ENCODE measurements around the gene CLIP4.

The CLIP4 gene

GRCh38 chr2:29115797-29116781 lies 874 bp downstream of the CLIP4 start:
- H3K4me3 ChIP-seq (ENCODE audit: extremely low read depth, insufficient read depth, low read length, poor library complexity, severe bottlenecking): peak overlapping the region; percentile 37
- no peaks in the 10 kb centered on the region for H3K36me3 ChIP-seq (ENCODE audit: control insufficient read depth, insufficient read depth, low read length)
- no peak overlapping the region for H3K27ac ChIP-seq (ENCODE audit: low read depth, low read length, severe bottlenecking)
- 27 to 32% methylated on average over 43 to 49 of the region's 53 CpGs for WGBS, 2 experiments (ENCODE audit: insufficient coverage in 2 of 2)
- no peaks in the 10 kb centered on the region for H3K9me3 ChIP-seq (ENCODE audit: control insufficient read depth, low read length)
- H3K4me1 ChIP-seq (ENCODE audit: control insufficient read depth, insufficient read depth, low read length, poor library complexity, severe bottlenecking): peaks cover 6% of the 10 kb centered on the region

- H3K27ac ChIP-seq (ENCODE audit: low read depth, low read length, severe bottlenecking): no peak overlapping the region
- WGBS, 2 experiments (ENCODE audit: insufficient coverage in 2 of 2): 92 to 100% methylated on average over 1 of the region's 2 CpGs
These were observed 2.6 kb downstream of the CLIP4 start for GRCh38 chr2:29117636-29118303.

GRCh38 chr2:29119211-29119610 lies 4.0 kb downstream of the CLIP4 start:
- Histone ChIP-seq H3K4me1 (ENCODE audit: control insufficient read depth, insufficient read depth, low read length, poor library complexity, severe bottlenecking) (peaks cover 9% of the 10 kb centered on the region), H3K4me3 (ENCODE audit: extremely low read depth, insufficient read depth, low read length, poor library complexity, severe bottlenecking) (no peak overlapping the region), H3K27ac (ENCODE audit: low read depth, low read length, severe bottlenecking) (no peak overlapping the region), H3K36me3 (ENCODE audit: control insufficient read depth, insufficient read depth, low read length) (no peaks in the 10 kb centered on the region), H3K9me3 (ENCODE audit: control insufficient read depth, low read length) (no peaks in the 10 kb centered on the region)
- WGBS, 2 experiments (ENCODE audit: insufficient coverage in 2 of 2): 80% methylated on average over 1 of the region's 4 CpGs; no CpG with 5 or more reads in 1 of the 2 experiments

More at GRCh38 chr2:29117636-29118303, 2.6 kb downstream of the CLIP4 start:
- H3K36me3 ChIP-seq (ENCODE audit: control insufficient read depth, insufficient read depth, low read length): no peaks in the 10 kb centered on the region
- H3K4me3 ChIP-seq (ENCODE audit: extremely low read depth, insufficient read depth, low read length, poor library complexity, severe bottlenecking): no peak overlapping the region
- no peaks in the 10 kb centered on the region for H3K9me3 ChIP-seq (ENCODE audit: control insufficient read depth, low read length)
- peaks cover 6% of the 10 kb centered on the region for H3K4me1 ChIP-seq (ENCODE audit: control insufficient read depth, insufficient read depth, low read length, poor library complexity, severe bottlenecking)

- peaks cover 10% of the 10 kb centered on the region for H3K9me3 ChIP-seq (ENCODE audit: control insufficient read depth, low read length)
- H3K4me3 ChIP-seq (ENCODE audit: extremely low read depth, insufficient read depth, low read length, poor library complexity, severe bottlenecking): no peak overlapping the region
- no peaks in the 10 kb centered on the region for H3K36me3 ChIP-seq (ENCODE audit: control insufficient read depth, insufficient read depth, low read length)
- no peak overlapping the region for H3K27ac ChIP-seq (ENCODE audit: low read depth, low read length, severe bottlenecking)
- H3K4me1 ChIP-seq (ENCODE audit: control insufficient read depth, insufficient read depth, low read length, poor library complexity, severe bottlenecking): peaks cover 9% of the 10 kb centered on the region
- WGBS, 2 experiments (ENCODE audit: insufficient coverage in 2 of 2): no CpG with 5 or more reads among the region's 2 CpGs
These were observed 5.6 kb downstream of the CLIP4 start for GRCh38 chr2:29120846-29121245.

GRCh38 chr2:29123617-29124349 lies 8.6 kb downstream of the CLIP4 start:
- WGBS, 2 experiments (ENCODE audit: insufficient coverage in 2 of 2): no CpG with 5 or more reads among the region's 3 CpGs
- Histone ChIP-seq H3K9me3 (ENCODE audit: control insufficient read depth, low read length) (peaks cover 10% of the 10 kb centered on the region), H3K4me3 (ENCODE audit: extremely low read depth, insufficient read depth, low read length, poor library complexity, severe bottlenecking) (no peak overlapping the region), H3K36me3 (ENCODE audit: control insufficient read depth, insufficient read depth, low read length) (no peaks in the 10 kb centered on the region), H3K4me1 (ENCODE audit: control insufficient read depth, insufficient read depth, low read length, poor library complexity, severe bottlenecking) (peaks cover 9% of the 10 kb centered on the region), H3K27ac (ENCODE audit: low read depth, low read length, severe bottlenecking) (no peak overlapping the region)

GRCh38 chr2:29124504-29124903 lies 9.3 kb downstream of the CLIP4 start:
- Histone ChIP-seq H3K27ac (ENCODE audit: low read depth, low read length, severe bottlenecking) (no peak overlapping the region), H3K9me3 (ENCODE audit: control insufficient read depth, low read length) (peaks cover 10% of the 10 kb centered on the region), H3K4me1 (ENCODE audit: control insufficient read depth, insufficient read depth, low read length, poor library complexity, severe bottlenecking) (peaks cover 14% of the 10 kb centered on the region), H3K4me3 (ENCODE audit: extremely low read depth, insufficient read depth, low read length, poor library complexity, severe bottlenecking) (no peak overlapping the region), H3K36me3 (ENCODE audit: control insufficient read depth, insufficient read depth, low read length) (no peaks in the 10 kb centered on the region)
- no CpG with 5 or more reads among the region's 1 CpG for WGBS, 2 experiments (ENCODE audit: insufficient coverage in 2 of 2)

GRCh38 chr2:29129586-29130281 lies 14.5 kb downstream of the CLIP4 start:
- H3K4me3 ChIP-seq (ENCODE audit: extremely low read depth, insufficient read depth, low read length, poor library complexity, severe bottlenecking): no peak overlapping the region
- H3K27ac ChIP-seq (ENCODE audit: low read depth, low read length, severe bottlenecking): peak overlapping the region; percentile 55

GRCh38 chr2:29130295-29130694 lies 15.1 kb downstream of the CLIP4 start:
- peak overlapping the region; percentile 55 for H3K27ac ChIP-seq (ENCODE audit: low read depth, low read length, severe bottlenecking)
- no peak overlapping the region for H3K4me3 ChIP-seq (ENCODE audit: extremely low read depth, insufficient read depth, low read length, poor library complexity, severe bottlenecking)
- peaks cover 1% of the 10 kb centered on the region for H3K9me3 ChIP-seq (ENCODE audit: control insufficient read depth, low read length)
- peaks cover 19% of the 10 kb centered on the region for H3K4me1 ChIP-seq (ENCODE audit: control insufficient read depth, insufficient read depth, low read length, poor library complexity, severe bottlenecking)
- 100% methylated on average over 1 of the region's 2 CpGs; no CpG with 5 or more reads in 1 of the 2 experiments for WGBS, 2 experiments (ENCODE audit: insufficient coverage in 2 of 2)
- H3K36me3 ChIP-seq (ENCODE audit: control insufficient read depth, insufficient read depth, low read length): no peaks in the 10 kb centered on the region

More at GRCh38 chr2:29129586-29130281, 14.5 kb downstream of the CLIP4 start:
- 83 to 100% methylated on average over 1 of the region's 2 CpGs for WGBS, 2 experiments (ENCODE audit: insufficient coverage in 2 of 2)
- Histone ChIP-seq H3K4me1 (ENCODE audit: control insufficient read depth, insufficient read depth, low read length, poor library complexity, severe bottlenecking) (peaks cover 19% of the 10 kb centered on the region), H3K9me3 (ENCODE audit: control insufficient read depth, low read length) (peaks cover 7% of the 10 kb centered on the region), H3K36me3 (ENCODE audit: control insufficient read depth, insufficient read depth, low read length) (no peaks in the 10 kb centered on the region)

GRCh38 chr2:29134933-29135332 lies 19.7 kb downstream of the CLIP4 start:
- no CpG with 5 or more reads among the region's 1 CpG for WGBS, 2 experiments (ENCODE audit: insufficient coverage in 2 of 2)
- Histone ChIP-seq H3K9me3 (ENCODE audit: control insufficient read depth, low read length) (peaks cover 4% of the 10 kb centered on the region), H3K36me3 (ENCODE audit: control insufficient read depth, insufficient read depth, low read length) (no peaks in the 10 kb centered on the region), H3K27ac (ENCODE audit: low read depth, low read length, severe bottlenecking) (no peak overlapping the region), H3K4me1 (ENCODE audit: control insufficient read depth, insufficient read depth, low read length, poor library complexity, severe bottlenecking) (peaks cover 9% of the 10 kb centered on the region), H3K4me3 (ENCODE audit: extremely low read depth, insufficient read depth, low read length, poor library complexity, severe bottlenecking) (no peak overlapping the region)

GRCh38 chr2:29139152-29139551 lies 23.9 kb downstream of the CLIP4 start:
- H3K4me1 ChIP-seq (ENCODE audit: control insufficient read depth, insufficient read depth, low read length, poor library complexity, severe bottlenecking): no peaks in the 10 kb centered on the region
- 93 to 96% methylated on average over 3 of the region's 3 CpGs for WGBS, 2 experiments (ENCODE audit: insufficient coverage in 2 of 2)
- H3K27ac ChIP-seq (ENCODE audit: low read depth, low read length, severe bottlenecking): no peak overlapping the region
- H3K9me3 ChIP-seq (ENCODE audit: control insufficient read depth, low read length): peaks cover 4% of the 10 kb centered on the region
- no peaks in the 10 kb centered on the region for H3K36me3 ChIP-seq (ENCODE audit: control insufficient read depth, insufficient read depth, low read length)
- H3K4me3 ChIP-seq (ENCODE audit: extremely low read depth, insufficient read depth, low read length, poor library complexity, severe bottlenecking): no peak overlapping the region
